HepG2 (cell line): ENCODE data around the gene B4GALT2. TPM values are rescaled to one million over a fixed set of nuclear protein-coding genes. Genes with fewer than 3 reads are reported as not detected.

Source experiments
- ATAD3A ChIP-seq: sonication (generic); formaldehyde crosslinking; IDR thresholded peaks from 2 replicates; pipeline ENCODE4 v1.4.0; 2020; ENCODE audit warnings: missing genetic modification reagents
- CBFB ChIP-seq: sonication (generic); formaldehyde crosslinking; IDR thresholded peaks from 2 replicates; pipeline ENCODE4 v1.4.0; 2020; ENCODE audit warnings: missing genetic modification reagents
- KDM1A ChIP-seq: IDR thresholded peaks from 2 replicates; pipeline ENCODE4 v1.6.1; 2016; ENCODE audit warnings: missing compliant biosample characterization
- MAFG ChIP-seq: sonication (generic); formaldehyde crosslinking; IDR thresholded peaks from 2 replicates; pipeline ENCODE4 v1.5.1; 2020; ENCODE audit warnings: mild to moderate bottlenecking, missing genetic modification reagents
- POLR2AphosphoS2 ChIP-seq: IDR thresholded peaks from 2 replicates; pipeline ENCODE4 v1.6.1; 2011; ENCODE audit warnings: low read depth, low read length, improper control_type of control experiment
- SALL2 ChIP-seq: sonication (generic); formaldehyde crosslinking; IDR thresholded peaks from 2 replicates; pipeline ENCODE4 v1.8.1; 2023; ENCODE audit warnings: mild to moderate bottlenecking, missing genetic modification reagents, inconsistent platforms
- SKI ChIP-seq: fragments of 450-650 bp; IDR thresholded peaks from one replicate; pipeline ENCODE4 v1.6.1; 2018; ENCODE audit warnings: mild to moderate bottlenecking; ENCODE audit not compliant: partially characterized antibody
- TCF12 ChIP-seq, 2 experiments: fragments of 450-650 bp in 1 of 2; sonication (generic) in 1 of 2; formaldehyde crosslinking in 1 of 2; IDR thresholded peaks; 2 replicates each; pipeline versions ENCODE4 v1.6.1 to v1.8.0; 2017 to 2022; ENCODE audit warnings: antibody characterized with exemption in 1 of 2, mild to moderate bottlenecking in 1 of 2, missing genetic modification reagents in 1 of 2, moderate library complexity in 1 of 2
- ZFX ChIP-seq: sonication (generic); formaldehyde crosslinking; IDR thresholded peaks from 2 replicates; pipeline ENCODE4 v1.4.0; 2020; ENCODE audit warnings: mild to moderate bottlenecking, low read depth, missing genetic modification reagents, moderate library complexity
- ZMYM2 ChIP-seq: sonication (generic); formaldehyde crosslinking; IDR thresholded peaks from 2 replicates; pipeline ENCODE4 v1.8.0; 2022; ENCODE audit warnings: mild to moderate bottlenecking, missing genetic modification reagents
- ZNF331 ChIP-seq: sonication (generic); formaldehyde crosslinking; IDR thresholded peaks from 2 replicates; pipeline ENCODE4 v1.4.0; 2020; ENCODE audit warnings: missing genetic modification reagents
- ZNF337 ChIP-seq: sonication (generic); formaldehyde crosslinking; IDR thresholded peaks from 2 replicates; pipeline ENCODE4 v1.5.1; 2020; ENCODE audit warnings: missing genetic modification reagents, low read depth, mild to moderate bottlenecking, borderline replicate concordance
- ZNF547 ChIP-seq: sonication (generic); formaldehyde crosslinking; IDR thresholded peaks from 2 replicates; pipeline ENCODE4 v1.5.1; 2020; ENCODE audit warnings: mild to moderate bottlenecking, missing genetic modification reagents
- ZSCAN30 ChIP-seq: sonication (generic); formaldehyde crosslinking; IDR thresholded peaks from 2 replicates; pipeline ENCODE4 v1.5.0; 2020; ENCODE audit warnings: mild to moderate bottlenecking, missing genetic modification reagents
- polyA plus RNA-seq, 8 experiments: library from polyadenylated mRNA; depleted of rRNA in 3 of 8; stranded (reverse) in 7 of 8; unstranded in 1 of 8; fragments of >200 nt; fragmentation: Illumina TruSeq in 4 of 8; extraction: Trizol in 4 of 8; gene quantifications; 2 replicates each; pipeline versions ENCODE4 v1.2.1 to v1.2.3, GENCODE V29; 2011 to 2016; ENCODE audit warnings: low read depth in 4 of 8, missing spikeins in 1 of 8, mixed read lengths in 1 of 8; ENCODE audit not compliant: insufficient read depth in 1 of 8
- total RNA-seq, 5 experiments: library from RNA; depleted of rRNA; stranded (reverse); fragments of >200 nt; fragmentation: Illumina TruSeq; extraction: Trizol; gene quantifications; 2 replicates each; pipeline ENCODE4 v1.2.3, GENCODE V29; 2016; ENCODE audit warnings: low read depth in 1 of 5
- TF ChIP-seq, protein P1 (sequence below): sonication (generic); formaldehyde crosslinking; IDR thresholded peaks from 2 replicates; pipeline ENCODE4 v1.8.1; 2023; ENCODE audit warnings: missing genetic modification reagents, mild to moderate bottlenecking, borderline replicate concordance
- TF ChIP-seq, protein P2 (sequence below): sonication (generic); formaldehyde crosslinking; IDR thresholded peaks from 2 replicates; pipeline ENCODE4 v1.8.1; 2022; ENCODE audit warnings: mild to moderate bottlenecking, missing genetic modification reagents
- TF ChIP-seq, protein P3 (sequence below): sonication (generic); formaldehyde crosslinking; IDR thresholded peaks from 2 replicates; pipeline ENCODE4 v1.4.0; 2020; ENCODE audit warnings: missing genetic modification reagents, borderline replicate concordance
- TF ChIP-seq, protein P4 (sequence below): sonication (generic); formaldehyde crosslinking; IDR thresholded peaks from 2 replicates; pipeline ENCODE4 v1.5.0; 2020; ENCODE audit warnings: mild to moderate bottlenecking, missing genetic modification reagents
- TF ChIP-seq, protein P5 (sequence below): sonication (generic); formaldehyde crosslinking; IDR thresholded peaks from 2 replicates; pipeline ENCODE4 v1.8.1; 2023; ENCODE audit warnings: mild to moderate bottlenecking, moderate library complexity, missing genetic modification reagents

The B4GALT2 gene
- total and polyA plus RNA-seq, 2 of the 13 experiments (the other 11 are each of a cell fraction or from before 2014, with no cell fraction given) = 41.9 to 78.0 TPM

DNA sequence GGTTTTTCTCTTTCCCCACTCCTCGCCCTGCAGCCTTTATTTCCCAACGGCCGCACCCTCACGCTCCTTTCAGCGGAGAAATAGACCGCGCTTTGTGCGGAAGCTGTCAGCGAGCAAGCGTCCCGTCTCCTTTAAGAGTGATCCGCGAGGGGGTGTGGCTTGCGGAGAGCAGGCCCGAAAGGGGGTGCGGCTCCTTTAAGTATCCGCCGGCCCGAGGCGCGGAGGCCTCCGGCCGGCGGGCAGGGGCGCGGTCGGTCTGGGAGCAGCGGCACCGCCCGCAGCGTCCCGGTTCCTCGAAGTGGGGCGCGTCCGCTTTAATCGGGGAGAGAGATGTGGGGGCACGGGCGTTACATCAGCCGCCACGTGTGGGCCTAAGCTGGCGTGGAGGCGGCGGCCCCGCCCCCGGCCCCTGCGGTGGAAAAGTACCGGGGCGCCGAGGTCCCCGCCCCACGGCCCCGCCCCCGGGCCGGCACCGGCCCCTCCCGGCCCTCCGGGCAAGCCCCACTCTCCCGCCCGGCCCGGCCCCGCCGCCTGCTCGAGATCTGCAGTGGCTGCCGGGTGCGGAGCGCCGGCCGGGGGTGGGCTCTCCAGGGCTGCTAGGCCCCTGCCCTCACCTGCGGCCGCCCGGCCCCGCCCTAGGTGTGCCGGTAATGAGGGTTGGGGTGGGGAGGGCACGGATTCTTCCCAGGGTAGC, 51.0 kb downstream of the B4GALT2 start (continued):
- no peak for TF ChIP-seq POLR2AphosphoS2
- no peak for TF ChIP-seq ATAD3A (CRISPR knock-in tag)
- TF ChIP-seq, protein P1, sequence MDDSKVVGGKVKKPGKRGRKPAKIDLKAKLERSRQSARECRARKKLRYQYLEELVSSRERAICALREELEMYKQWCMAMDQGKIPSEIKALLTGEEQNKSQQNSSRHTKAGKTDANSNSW (CRISPR knock-in tag) = no peak
- TF ChIP-seq, protein P2, sequence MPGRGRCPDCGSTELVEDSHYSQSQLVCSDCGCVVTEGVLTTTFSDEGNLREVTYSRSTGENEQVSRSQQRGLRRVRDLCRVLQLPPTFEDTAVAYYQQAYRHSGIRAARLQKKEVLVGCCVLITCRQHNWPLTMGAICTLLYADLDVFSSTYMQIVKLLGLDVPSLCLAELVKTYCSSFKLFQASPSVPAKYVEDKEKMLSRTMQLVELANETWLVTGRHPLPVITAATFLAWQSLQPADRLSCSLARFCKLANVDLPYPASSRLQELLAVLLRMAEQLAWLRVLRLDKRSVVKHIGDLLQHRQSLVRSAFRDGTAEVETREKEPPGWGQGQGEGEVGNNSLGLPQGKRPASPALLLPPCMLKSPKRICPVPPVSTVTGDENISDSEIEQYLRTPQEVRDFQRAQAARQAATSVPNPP (CRISPR knock-in tag) = no peak
- TF ChIP-seq ZSCAN30 (CRISPR knock-in tag) = no peak
- TF ChIP-seq, protein P3, sequence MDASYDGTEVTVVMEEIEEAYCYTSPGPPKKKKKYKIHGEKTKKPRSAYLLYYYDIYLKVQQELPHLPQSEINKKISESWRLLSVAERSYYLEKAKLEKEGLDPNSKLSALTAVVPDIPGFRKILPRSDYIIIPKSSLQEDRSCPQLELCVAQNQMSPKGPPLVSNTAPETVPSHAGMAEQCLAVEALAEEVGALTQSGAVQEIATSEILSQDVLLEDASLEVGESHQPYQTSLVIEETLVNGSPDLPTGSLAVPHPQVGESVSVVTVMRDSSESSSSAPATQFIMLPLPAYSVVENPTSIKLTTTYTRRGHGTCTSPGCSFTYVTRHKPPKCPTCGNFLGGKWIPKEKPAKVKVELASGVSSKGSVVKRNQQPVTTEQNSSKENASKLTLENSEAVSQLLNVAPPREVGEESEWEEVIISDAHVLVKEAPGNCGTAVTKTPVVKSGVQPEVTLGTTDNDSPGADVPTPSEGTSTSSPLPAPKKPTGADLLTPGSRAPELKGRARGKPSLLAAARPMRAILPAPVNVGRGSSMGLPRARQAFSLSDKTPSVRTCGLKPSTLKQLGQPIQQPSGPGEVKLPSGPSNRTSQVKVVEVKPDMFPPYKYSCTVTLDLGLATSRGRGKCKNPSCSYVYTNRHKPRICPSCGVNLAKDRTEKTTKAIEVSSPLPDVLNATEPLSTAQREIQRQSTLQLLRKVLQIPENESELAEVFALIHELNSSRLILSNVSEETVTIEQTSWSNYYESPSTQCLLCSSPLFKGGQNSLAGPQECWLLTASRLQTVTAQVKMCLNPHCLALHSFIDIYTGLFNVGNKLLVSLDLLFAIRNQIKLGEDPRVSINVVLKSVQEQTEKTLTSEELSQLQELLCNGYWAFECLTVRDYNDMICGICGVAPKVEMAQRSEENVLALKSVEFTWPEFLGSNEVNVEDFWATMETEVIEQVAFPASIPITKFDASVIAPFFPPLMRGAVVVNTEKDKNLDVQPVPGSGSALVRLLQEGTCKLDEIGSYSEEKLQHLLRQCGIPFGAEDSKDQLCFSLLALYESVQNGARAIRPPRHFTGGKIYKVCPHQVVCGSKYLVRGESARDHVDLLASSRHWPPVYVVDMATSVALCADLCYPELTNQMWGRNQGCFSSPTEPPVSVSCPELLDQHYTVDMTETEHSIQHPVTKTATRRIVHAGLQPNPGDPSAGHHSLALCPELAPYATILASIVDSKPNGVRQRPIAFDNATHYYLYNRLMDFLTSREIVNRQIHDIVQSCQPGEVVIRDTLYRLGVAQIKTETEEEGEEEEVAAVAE = no peak
- peak; percentile 26; the same call in 1 of the 2 replicates for TF ChIP-seq CBFB (CRISPR knock-in tag)
- TF ChIP-seq ZNF337 (CRISPR knock-in tag) = no peak
- no peak for TF ChIP-seq SKI
- TF ChIP-seq ZNF547 (CRISPR knock-in tag) = no peak
- TF ChIP-seq ZMYM2 = no peak
- TF ChIP-seq SALL2 = peak; percentile 33; the same call in 1 of the 2 replicates
- no peak for TF ChIP-seq KDM1A (CRISPR knock-in tag)
- no peak for TF ChIP-seq TCF12 (IDR thresholded peaks at IDR 0.05)
- no peak for TF ChIP-seq TCF12 (CRISPR knock-in tag; IDR thresholded peaks at IDR 0.05)
- TF ChIP-seq, protein P4, sequence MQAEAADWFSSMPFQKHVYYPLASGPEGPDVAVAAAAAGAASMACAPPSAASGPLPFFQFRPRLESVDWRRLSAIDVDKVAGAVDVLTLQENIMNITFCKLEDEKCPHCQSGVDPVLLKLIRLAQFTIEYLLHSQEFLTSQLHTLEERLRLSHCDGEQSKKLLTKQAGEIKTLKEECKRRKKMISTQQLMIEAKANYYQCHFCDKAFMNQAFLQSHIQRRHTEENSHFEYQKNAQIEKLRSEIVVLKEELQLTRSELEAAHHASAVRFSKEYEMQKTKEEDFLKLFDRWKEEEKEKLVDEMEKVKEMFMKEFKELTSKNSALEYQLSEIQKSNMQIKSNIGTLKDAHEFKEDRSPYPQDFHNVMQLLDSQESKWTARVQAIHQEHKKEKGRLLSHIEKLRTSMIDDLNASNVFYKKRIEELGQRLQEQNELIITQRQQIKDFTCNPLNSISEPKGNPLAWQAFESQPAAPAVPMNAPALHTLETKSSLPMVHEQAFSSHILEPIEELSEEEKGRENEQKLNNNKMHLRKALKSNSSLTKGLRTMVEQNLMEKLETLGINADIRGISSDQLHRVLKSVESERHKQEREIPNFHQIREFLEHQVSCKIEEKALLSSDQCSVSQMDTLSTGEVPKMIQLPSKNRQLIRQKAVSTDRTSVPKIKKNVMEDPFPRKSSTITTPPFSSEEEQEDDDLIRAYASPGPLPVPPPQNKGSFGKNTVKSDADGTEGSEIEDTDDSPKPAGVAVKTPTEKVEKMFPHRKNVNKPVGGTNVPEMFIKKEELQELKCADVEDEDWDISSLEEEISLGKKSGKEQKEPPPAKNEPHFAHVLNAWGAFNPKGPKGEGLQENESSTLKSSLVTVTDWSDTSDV (CRISPR knock-in tag) = no peak
- TF ChIP-seq, protein P5, sequence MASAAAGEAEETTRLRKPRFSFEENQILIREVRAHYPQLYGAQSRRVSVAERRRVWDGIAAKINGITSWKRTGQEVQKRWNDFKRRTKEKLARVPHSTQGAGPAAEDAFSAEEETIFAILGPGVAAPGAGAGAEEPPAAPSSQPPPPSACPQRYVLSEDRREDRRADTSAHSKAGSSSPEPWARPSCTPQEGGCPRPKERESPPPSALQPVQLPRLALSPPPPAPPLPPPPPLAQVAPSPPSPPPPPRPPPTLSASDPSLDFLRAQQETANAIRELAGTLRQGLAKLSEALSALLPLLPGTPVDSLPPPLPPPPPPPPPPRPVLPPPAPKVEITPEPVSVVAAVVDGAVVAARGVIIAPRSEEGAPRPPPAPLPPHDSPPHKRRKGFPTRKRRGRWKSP = no peak
- no peak for TF ChIP-seq MAFG (CRISPR knock-in tag)
- TF ChIP-seq ZFX (CRISPR knock-in tag) = peak; percentile 85
- TF ChIP-seq ZNF331 = no peak
